ENCODE measurements around the gene PPP2R3B. TPM values are rescaled to one million over a fixed set of nuclear protein-coding genes. Genes with fewer than 3 reads are reported as not detected.

The PPP2R3B gene
- total RNA-seq, 2 experiments from 2014 or later = 12.1 to 14.0 TPM

- ATAC-seq (ENCODE audit: poor library complexity) (no peak), DNase-seq (no peak)
- H3K9me3 ChIP-seq (ENCODE audit: control insufficient read depth in 1 of 2, insufficient read depth in 1 of 2, low read length in 2 of 2) = peaks cover 0 to 24% of the 10 kb centered on the region in 2 experiments
- TF ChIP-seq, protein P1, sequence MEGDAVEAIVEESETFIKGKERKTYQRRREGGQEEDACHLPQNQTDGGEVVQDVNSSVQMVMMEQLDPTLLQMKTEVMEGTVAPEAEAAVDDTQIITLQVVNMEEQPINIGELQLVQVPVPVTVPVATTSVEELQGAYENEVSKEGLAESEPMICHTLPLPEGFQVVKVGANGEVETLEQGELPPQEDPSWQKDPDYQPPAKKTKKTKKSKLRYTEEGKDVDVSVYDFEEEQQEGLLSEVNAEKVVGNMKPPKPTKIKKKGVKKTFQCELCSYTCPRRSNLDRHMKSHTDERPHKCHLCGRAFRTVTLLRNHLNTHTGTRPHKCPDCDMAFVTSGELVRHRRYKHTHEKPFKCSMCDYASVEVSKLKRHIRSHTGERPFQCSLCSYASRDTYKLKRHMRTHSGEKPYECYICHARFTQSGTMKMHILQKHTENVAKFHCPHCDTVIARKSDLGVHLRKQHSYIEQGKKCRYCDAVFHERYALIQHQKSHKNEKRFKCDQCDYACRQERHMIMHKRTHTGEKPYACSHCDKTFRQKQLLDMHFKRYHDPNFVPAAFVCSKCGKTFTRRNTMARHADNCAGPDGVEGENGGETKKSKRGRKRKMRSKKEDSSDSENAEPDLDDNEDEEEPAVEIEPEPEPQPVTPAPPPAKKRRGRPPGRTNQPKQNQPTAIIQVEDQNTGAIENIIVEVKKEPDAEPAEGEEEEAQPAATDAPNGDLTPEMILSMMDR (IDR thresholded peaks at IDR 0.05) = no peak
- H3K4me3 ChIP-seq (ENCODE audit: low read length) = no peak overlapping the region
- ChIA-PET CTCF (no interaction called here), POLR2A (no interaction called here)
- no peaks in the 10 kb centered on the region for H3K4me1 ChIP-seq (ENCODE audit: insufficient read depth, low read length)
- no peak overlapping the region for H3K27ac Mint-ChIP-seq
- H3K27me3 ChIP-seq (ENCODE audit: control insufficient read depth in 1 of 2, insufficient read depth in 2 of 2, low read length in 2 of 2) = no peaks in the 10 kb centered on the region
- intact Hi-C loops (cut with DNase I, micrococcal nuclease) = no loop called here
- H3K27me3 Mint-ChIP-seq = no peaks in the 10 kb centered on the region
- H3K27ac ChIP-seq (ENCODE audit: low read depth in 1 of 2, low read length in 2 of 2) = no peak overlapping the region
- no peaks in the 10 kb centered on the region for H3K4me1 Mint-ChIP-seq (ENCODE audit: low read depth)
- no peaks in the 10 kb centered on the region for H3K9me3 Mint-ChIP-seq
- H3K4me3 Mint-ChIP-seq = no peak overlapping the region
- peaks cover 12% of the 10 kb centered on the region for H3K36me3 ChIP-seq (ENCODE audit: insufficient read depth, low read length)
- peaks cover 20% of the 10 kb centered on the region for H3K36me3 Mint-ChIP-seq (ENCODE audit: low read depth)
Measured at GRCh38 chrX:349196-349595, 37.5 kb downstream of the PPP2R3B start.

DNA sequence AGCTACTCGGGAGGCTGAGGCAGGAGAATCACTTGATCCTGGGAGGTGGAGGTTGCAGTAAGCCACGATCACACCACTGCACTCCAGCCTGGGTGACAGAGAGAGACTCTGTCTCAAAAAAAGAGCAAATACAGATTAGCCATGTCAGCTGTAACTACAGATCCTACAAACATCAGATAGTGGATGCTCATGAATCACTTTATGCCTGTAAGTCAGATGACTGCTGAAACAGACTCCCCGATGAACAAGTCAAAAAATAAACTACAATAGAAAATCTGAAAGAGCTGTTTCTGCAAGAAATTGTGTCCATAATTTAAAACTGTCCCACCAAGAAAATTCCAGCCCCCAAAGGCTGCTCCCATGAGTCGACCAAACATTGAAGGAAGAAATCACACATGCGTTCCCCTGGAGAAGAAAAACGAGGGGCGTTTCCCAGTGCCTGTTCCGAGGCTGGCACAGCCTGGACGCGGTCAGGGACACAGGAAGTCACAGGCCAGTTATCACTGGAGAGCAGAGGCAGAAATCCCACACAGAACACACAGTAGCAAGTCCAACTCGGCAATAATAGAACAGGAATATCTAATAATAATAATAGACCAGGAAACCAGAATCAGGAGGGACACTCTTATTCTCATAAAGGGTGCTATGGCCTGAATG, 38.1 kb downstream of the PPP2R3B start:
- Mint-ChIP-seq H3K36me3 (ENCODE audit: low read depth) (peaks cover 20% of the 10 kb centered on the region), H3K27ac (no peak overlapping the region), H3K4me1 (ENCODE audit: low read depth) (no peaks in the 10 kb centered on the region), H3K27me3 (no peaks in the 10 kb centered on the region), H3K9me3 (no peaks in the 10 kb centered on the region), H3K4me3 (no peak overlapping the region)
- TF ChIP-seq, protein P1 (IDR thresholded peaks at IDR 0.05) = no peak
- DNase-seq (no peak), ATAC-seq (ENCODE audit: poor library complexity) (no peak)
- Histone ChIP-seq H3K27ac (ENCODE audit: low read depth in 1 of 2, low read length in 2 of 2) (no peak overlapping the region), H3K36me3 (ENCODE audit: insufficient read depth, low read length) (peaks cover 12% of the 10 kb centered on the region), H3K4me1 (ENCODE audit: insufficient read depth, low read length) (no peaks in the 10 kb centered on the region), H3K9me3 (ENCODE audit: control insufficient read depth in 1 of 2, insufficient read depth in 1 of 2, low read length in 2 of 2) (peaks cover 0 to 30% of the 10 kb centered on the region in 2 experiments), H3K27me3 (ENCODE audit: control insufficient read depth in 1 of 2, insufficient read depth in 2 of 2, low read length in 2 of 2) (no peaks in the 10 kb centered on the region), H3K4me3 (ENCODE audit: low read length) (no peak overlapping the region)
- ChIA-PET CTCF (no interaction called here), POLR2A (no interaction called here)
- intact Hi-C loops (cut with DNase I, micrococcal nuclease) = no loop called here

DNA sequence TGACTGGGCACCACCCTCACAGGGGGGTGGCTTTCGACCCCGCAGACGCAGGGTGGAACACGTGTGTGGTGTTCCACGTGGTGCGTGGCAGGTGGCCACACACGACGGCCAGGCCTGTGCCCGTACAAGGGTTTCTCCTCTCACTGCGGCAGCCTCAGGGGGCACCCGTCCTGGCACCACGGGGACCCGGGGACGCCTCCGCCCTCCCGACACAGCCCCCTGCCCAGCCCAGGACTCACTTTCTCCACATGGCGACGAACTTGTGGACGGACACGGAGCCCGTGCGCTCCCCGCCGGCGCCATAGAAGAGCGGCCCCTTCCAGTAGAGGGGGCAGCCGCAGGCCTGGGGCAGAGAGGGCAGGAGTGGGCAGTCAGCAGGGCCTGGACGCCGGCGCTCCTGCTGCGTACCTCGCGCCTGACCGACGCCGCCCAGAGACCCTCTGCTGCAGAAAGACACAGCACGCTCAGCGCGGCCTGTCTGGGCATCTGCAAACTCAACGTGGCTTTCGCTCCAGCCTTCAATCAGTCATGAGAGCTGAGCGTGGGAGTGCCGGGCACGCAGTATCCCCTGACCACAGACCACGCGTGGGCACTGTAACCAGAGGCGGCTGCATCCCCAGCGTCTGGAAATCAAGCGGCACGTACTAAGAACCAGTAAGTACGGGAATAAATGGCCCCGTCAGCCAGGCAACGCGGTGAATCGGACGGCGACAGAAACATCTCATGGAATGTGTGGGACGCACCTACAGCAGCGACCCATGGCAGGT, 39.2 kb downstream of the PPP2R3B start:
- H3K27me3 Mint-ChIP-seq = no peaks in the 10 kb centered on the region
- H3K27me3 ChIP-seq (ENCODE audit: control insufficient read depth in 1 of 2, insufficient read depth in 2 of 2, low read length in 2 of 2) = no peaks in the 10 kb centered on the region
- no peak overlapping the region for H3K4me3 ChIP-seq (ENCODE audit: low read length)
- peaks cover 14% of the 10 kb centered on the region for H3K36me3 Mint-ChIP-seq (ENCODE audit: low read depth)
- H3K9me3 ChIP-seq (ENCODE audit: control insufficient read depth in 1 of 2, insufficient read depth in 1 of 2, low read length in 2 of 2) = peaks cover 0 to 30% of the 10 kb centered on the region in 2 experiments
- H3K4me3 Mint-ChIP-seq = no peak overlapping the region
- H3K4me1 Mint-ChIP-seq (ENCODE audit: low read depth) = no peaks in the 10 kb centered on the region
- no peaks in the 10 kb centered on the region for H3K4me1 ChIP-seq (ENCODE audit: insufficient read depth, low read length)
- H3K9me3 Mint-ChIP-seq = no peaks in the 10 kb centered on the region
- CTCF ChIA-PET = no interaction called here
- H3K27ac ChIP-seq (ENCODE audit: low read depth in 1 of 2, low read length in 2 of 2) = no peak overlapping the region
- POLR2A ChIA-PET = no interaction called here
- peaks cover 11% of the 10 kb centered on the region for H3K36me3 ChIP-seq (ENCODE audit: insufficient read depth, low read length)
- H3K27ac Mint-ChIP-seq = no peak overlapping the region
- TF ChIP-seq, protein P1 (IDR thresholded peaks at IDR 0.05) = no peak
- no peak for DNase-seq
- ATAC-seq (ENCODE audit: poor library complexity) = no peak
- intact Hi-C loops (cut with DNase I, micrococcal nuclease) = no loop called here
